Left hindlimb (tissue), 1 donor: ENCODE data around the gene P2RX2.

ENCODE experiments used
- DNase-seq: peaks from one replicate; pipeline ENCODE4 v3.0.0-alpha.2; 2018

Gene P2RX2

DNA sequence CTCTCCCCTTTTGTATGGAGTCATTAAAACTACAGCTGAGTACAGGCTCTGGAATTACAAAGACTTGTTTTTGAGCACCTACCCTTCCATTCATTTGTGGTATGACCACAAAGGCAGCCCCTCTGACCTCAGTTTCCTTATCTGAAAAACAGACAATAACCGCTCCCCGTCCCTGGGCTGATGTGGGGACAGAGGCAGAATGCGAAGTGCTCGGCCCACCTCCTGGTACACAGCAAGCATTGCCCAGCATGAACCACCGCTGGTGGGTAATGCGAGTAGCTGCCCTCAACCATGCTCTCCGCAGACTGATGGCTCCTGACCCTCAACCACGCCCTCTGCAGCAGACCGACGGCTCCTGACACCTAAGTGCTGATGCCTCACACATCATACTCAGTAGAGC is 22.4 kb downstream of the P2RX2 start:
- DNase-seq = no peak

DNA sequence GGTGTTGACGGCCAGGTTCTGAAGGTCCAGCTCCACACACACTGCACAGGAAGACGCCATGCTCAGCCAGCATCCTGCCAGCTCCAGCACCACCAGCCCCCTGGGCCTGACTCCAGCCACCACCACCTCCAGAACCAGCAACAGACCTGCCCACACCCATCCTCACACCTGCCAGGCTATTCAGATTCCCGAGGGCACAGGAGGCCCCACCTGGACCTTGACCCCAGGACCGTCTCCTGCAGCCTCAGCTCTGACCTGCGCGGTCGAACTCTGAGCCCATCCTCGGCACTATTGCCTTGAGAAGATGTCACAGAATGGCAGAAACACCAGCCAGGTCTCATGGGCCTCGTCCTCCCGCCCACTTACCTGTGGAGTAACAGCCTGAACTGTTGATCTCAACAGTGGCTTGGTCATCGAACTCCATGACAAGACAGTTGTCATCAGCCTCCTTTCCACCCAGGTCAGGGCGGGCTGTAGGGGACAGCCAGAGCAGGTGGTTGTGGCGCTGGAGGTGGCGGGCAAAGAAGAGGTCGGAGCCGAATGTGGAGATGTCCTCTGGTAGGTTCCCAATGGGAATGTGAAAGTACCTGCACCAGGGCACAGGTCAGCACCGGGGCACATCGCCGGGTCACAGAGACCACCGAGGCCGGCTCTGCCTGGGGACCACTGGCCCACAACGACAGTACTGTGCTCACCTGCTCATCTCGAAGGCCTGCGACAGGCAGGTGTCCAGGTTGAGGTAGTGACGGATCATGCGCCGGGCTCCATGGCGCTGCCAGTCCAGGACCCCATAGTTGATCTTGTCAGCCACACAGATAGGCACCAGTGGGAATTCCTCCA is 23.5 kb downstream of the P2RX2 start:
- no peak for DNase-seq

DNA sequence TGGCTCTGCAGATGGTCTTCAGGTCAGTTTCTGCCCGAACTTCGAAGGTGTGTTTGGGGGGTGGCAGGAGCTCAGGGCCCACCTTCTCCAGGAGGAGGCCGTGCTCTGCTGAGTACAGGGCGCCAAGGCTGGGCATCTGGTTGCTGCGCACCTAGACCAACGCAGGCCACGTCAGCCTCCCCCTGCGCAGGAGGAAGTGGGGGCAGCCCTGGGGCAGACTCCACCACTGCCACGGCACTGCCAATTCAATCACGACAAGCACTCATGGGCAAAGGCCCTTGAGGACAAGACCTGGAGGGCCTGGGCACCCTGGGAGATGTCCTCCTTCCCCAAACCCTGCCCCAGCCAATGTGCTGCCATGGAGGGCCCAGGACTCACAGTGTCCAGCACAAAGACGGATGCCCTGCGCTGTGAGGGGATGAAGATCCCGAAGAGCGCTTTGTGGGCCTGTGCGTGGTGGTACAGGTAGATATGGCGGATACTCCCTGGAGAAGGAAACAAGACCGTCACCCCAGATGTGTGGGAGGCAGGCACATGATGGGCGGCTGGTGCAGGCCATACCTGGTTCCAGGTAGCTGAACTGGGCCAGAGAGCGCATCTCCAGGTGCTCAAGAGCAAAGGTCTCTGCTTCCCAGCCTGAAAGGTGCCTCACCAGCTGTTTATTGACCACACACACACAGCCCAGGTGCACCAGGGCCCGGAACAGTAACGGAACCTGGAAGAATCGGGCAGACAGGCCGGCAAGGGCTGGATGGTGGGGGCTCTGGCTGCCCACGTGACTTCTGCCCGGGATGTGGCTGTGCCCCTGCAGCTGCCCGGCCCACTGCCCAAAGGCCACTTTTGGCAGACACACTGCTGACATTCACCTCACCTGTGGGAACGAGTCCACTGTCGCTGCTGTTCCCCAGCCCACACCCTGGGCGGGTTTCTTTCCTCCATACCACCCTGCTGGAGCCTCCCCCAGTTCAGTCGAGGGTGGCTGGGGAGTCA is 24.6 kb downstream of the P2RX2 start:
- DNase-seq = no peak

DNA sequence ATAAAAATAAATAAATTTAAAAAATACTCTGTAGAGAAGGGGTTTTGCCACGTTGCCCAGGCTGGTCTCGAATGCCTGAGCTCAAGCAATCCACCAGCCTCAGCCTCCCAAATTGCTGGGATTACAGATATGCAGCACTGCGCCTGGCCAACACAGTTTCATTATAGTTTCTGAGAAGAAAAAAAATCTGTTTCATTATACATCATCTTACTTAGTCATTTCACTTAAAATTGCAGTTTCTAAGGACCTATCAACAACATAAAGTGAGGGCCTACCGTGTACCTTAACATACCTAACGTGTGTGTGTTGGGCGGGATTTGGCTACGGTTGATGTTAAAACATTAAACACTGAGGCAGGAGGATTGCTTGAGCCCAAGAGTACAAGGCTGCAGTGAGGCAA is 28.3 kb downstream of the P2RX2 start:
- no peak for DNase-seq

DNA sequence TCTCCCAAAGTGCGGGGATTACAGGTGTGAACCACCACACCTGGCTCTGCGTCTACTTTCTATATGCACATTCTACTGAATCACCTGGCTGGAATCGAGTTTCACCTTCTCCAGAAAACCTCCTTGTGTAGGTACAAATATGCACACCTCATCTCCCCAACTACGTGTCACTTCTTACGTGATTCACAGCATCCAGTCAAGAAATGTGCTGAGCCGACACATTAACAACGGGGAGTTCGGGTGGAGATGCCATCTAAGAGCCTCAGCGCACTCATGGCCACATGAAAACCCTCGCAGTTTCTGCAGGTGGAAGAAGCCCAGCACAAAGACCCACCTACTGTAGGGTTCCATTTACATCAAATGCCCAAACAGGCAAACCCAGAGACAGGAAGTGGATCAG is 29.3 kb downstream of the P2RX2 start:
- no peak for DNase-seq

DNA sequence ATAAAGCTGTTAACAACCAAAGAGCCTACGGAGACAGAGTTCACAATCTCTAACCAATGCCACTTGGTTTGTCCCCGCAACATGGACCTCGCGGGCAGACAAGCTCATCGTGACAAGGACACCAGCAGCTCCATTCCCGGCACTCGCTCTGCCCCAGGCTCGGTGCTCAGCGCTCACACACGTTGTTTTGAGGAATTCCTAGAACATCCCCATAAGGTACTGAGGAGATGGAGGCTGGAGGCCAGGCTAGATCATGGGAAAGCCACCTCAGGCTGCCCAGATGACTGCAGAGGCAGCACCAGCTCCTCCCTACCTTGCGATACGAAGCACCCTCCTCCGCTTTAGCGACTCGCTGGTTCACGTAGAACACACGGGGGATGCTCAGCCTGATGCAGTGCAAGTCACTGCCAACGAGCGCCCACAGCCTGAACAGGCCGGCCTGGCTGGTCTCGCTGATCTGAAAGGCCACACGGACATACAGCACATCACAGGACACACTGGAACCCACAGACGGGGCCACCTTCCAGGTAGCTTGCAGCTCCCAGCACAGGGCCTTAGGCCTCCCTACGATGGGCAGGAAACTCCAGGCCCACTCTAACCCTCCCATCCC is 30.1 kb downstream of the P2RX2 start:
- no peak for DNase-seq

DNA sequence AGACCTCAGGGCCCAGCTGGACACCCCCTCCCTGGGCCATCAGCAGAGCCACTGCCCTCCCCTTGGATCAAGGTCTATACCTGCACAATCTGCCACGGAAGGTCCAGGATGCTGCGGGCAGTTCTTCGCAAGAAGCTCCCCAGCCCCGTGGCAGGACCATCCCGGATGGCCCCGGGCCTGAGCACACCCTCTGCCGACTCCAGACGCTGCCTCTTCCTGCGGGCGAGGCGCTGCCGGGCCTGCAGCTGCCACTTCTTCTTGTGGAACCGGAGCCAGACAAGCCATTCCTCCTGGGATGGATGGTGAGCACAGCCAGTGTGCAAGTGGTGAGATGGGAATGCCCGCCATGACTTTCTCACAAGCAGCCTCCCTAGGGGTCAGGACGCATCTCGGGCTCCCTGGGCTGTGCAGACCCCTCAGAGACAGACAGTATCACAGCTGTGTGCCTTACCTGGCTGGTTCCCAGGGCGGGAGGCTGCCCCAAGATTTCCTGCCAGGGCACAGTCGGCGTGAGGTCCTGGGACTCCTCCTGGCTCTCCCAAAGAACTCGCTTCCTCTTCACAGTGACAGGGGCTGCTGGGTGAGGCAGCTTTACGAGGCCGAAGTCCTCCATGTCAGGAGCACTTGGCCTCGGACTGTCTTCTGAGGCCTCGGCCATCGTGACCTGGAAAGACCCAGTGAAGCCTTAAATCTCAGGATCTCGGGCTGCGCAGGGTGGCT is 30.8 kb downstream of the P2RX2 start:
- no peak for DNase-seq

DNA sequence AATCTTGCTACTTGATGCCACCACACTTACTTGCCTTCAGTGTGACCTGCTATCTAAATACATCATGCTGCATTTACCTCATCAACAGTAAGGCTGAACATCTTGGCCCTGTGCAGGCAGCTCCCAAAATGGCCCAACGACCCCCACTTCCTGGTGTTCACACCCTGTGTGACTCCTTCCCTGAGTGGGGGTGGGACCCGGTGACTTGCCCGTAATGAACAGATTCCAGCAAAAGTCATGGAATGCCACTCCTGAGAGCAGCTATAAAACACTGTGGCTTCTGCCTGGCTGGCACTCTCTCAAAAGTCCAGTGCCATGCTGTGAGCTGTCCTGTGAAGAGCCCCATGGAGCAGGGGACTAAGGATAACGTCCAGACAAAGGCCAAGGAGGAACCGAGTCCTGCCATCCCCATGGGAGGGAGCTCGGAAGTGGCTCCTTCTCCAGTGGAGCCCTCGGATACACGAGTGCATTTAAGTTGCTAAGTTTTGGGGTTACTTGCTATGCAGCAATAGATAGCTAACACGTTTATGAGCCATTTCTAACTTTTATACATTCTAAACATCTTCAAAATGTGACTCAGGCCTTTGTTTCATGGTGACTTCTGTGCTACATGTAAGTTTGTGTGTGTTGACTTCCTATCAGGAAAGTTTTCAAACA is 33.0 kb downstream of the P2RX2 start:
- no peak for DNase-seq

DNA sequence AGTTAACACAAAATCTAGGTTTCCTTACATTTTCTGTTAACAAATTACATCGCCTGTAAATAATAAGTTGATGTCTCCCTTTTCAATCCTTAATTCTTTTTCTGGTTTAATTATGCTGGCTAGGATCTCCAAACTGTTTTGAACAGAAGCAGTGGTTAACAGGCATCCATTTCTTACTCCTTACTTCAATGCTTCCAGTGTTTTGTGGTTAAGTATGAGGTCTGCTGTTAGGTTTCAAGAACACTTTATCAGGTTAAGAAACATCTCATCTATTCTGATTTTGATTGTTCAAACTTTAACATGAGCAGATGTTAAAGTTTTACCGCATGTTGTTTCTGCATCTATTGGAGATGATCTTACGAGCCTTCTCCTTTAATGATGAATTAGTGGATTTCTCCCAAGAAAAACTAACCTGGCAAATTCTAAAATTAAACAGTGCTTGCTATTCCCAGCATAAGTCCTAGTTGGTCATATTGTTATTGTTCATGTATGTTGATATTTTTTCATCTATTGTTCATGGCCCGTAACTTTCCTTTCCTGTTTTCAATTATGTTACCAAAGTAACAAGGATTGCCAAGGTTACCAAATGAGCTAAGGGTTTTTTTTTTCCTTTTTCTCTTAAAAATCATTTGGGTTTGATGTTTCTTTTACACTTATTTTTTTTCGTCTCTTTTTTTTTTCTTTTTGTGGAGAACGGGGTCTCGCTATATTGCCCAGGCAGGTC is 35.2 kb downstream of the P2RX2 start:
- no peak for DNase-seq

DNA sequence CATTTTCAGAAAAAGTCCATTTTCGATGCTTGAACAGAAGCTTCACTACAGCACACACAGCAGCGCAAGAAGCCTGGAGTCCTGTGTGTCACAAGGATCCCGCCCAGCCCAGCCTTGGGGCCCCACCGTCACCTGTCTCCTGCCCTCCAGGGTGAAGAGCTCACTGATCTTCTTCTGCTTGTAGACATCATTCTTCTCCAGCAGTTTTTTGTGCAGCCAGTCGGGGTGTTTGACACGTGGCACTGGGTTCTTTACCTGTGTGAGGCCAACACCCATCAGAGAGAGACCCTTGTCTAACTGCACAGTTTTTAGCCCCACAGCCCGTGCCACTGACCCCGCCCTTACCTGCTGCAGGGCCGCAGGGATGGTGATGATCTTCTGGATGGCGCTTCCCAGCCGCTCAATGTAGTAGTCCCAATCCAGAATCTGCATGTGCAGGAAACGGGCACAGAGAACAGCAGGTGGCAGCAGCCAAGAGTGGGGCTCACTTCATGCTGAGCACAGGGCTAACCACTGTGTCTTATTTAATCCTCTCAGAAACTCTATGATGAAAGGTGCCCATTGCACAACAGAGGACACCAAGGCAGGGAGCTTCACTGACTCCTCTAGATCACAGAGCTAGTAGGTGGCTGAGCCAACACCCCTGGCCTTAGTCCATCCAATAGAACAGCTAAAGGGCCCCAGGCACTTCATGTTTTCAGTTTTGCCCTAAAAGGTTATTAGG is 38.6 kb downstream of the P2RX2 start:
- no peak for DNase-seq

DNA sequence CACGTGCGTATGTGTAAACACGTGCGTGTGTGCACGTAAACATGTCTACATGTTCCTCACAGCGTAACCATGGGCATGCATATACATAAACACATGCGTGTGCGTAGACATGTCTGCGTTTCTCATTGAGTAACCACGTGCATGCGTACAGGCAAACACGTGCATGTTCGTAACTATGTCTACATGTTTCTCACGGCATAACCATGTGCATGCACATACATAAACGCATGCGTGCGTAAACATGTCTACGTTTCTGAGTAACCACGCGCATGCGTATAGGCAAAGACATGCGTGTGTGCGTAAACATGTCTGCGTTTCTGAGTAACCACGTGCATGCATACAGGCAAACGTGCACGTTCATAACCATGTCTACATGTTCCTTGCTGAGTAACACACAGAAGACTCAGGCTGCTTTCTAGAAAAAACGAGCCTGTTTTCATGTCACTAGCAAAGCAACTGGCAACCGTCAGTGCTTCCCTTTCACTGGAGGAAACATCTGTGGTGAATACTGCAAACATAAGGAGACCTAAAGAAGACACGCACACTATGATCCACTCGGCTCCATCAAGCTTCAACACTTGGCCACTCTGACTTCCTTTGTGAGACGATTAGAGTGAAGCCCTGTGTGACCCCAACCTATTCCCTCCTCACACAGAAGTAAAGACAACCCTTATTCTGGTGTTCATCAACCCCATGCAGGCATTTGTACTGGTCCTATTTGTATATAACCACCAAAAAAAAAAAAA is 39.7 kb downstream of the P2RX2 start:
- DNase-seq = no peak

DNA sequence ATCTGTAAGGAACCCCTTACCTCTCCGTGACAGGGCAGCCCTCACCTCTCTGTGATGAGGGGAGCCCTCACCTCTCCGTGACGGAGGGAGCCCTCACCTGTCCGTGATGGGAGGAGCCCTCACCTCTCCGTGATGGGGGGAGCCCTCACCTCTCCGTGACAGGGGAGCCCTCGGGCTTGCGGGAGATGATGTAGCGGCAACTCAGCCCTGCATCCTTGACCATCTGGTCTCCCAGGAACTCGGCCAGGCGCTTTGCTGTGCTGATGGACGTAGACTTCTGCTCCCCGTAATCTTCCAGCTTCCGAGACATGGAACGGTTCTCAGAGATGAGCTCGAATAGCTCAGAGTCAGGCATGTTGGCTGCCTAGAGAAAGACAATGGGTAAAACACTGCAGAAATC is 40.6 kb downstream of the P2RX2 start:
- DNase-seq = no peak

DNA sequence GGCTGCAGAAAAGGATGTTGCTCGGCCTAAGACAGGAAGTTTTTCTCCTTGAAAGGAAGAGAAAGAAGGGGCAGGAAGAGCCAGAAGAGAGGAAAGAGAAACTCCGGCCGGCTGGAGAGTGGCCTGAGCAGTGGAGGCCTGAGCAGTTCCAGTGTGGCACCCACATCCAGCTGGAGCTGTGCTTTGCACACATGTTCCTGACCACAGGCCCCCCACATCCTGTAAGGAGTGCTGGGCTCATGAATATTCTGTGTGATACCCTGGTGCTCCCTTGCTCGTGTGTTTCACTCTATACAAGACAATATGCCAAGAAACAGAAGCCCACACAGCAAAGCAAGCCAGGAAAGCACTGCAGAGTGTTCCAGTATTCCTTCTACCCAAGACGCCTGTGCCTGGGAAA is 41.5 kb downstream of the P2RX2 start:
- DNase-seq = no peak

DNA sequence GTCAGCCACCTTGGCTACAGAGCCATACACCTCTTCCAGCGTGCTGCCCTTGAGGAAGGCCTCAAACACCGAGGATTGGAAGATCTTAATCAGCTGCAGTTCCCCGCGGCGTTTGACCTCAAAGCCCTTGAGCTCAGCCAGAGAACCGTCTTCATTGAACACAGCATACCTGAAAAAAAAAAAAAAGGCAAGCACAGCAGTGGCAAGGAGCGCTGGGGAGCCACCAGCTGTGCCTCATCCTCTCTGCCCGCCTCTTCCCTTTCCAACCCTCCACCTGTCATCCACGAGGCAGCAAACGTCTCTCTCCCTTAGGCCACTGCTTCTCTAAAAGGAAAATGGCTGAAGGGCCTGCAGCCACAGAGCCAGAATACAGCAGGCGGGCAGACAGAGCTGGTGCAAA is 42.4 kb downstream of the P2RX2 start:
- no peak for DNase-seq

DNA sequence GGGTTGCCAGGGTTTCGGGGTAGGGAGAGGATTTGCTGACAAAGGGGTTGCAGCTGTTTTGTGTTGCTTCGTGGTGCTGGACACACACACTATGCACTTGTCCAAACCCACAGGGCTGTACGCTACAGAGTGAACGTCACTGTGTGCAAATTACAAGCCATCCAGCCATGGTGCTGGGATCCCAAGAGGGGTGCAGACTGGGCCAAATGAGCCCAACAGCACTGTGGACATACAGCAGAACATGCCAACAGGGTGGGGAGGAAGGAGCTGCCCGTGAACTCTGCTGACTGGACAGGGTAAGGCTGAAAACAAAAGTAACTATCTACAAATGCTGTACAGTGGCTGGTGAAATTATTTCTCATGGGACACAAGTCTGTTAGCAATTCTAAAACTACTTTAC is 43.4 kb downstream of the P2RX2 start:
- no peak for DNase-seq

DNA sequence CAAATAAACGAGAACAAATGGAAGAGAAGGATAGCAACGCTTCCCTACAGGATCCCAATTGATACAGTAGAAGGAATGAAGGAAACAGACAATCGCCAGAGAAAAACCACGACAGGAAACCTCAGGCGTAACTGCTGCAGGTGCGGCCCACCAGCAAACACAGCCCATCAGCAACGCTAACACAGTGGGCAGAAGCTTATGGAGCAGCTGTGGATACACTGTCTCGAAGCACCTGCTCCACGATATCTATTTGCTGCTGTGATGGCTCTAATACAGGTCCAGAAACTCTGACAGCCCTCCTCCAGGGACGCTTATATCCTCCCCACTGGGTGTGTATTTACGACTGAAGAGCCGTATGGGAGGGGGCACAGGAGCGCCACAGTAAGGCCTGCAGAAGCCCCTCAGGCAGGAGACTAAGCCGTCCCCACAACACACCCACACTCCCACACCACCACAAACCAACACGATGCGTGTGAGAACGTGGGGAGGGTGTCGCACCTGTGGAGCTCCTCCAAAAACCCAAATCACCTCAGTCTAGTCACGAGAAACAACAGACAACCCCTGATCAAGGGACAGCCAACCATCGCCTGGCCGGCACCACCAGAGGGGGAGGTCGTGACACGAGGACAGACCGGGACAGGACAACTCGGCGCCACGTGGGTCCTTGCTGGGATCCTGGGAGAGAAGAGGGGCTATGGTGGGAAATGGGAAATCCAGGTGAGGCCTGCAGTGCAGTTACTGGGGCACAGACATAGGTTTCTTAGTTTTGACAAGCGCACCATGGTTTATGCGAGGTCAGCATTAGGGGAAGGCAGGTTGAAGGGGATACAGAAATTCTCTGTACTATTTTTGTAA is 44.6 kb downstream of the P2RX2 start:
- no peak for DNase-seq

DNA sequence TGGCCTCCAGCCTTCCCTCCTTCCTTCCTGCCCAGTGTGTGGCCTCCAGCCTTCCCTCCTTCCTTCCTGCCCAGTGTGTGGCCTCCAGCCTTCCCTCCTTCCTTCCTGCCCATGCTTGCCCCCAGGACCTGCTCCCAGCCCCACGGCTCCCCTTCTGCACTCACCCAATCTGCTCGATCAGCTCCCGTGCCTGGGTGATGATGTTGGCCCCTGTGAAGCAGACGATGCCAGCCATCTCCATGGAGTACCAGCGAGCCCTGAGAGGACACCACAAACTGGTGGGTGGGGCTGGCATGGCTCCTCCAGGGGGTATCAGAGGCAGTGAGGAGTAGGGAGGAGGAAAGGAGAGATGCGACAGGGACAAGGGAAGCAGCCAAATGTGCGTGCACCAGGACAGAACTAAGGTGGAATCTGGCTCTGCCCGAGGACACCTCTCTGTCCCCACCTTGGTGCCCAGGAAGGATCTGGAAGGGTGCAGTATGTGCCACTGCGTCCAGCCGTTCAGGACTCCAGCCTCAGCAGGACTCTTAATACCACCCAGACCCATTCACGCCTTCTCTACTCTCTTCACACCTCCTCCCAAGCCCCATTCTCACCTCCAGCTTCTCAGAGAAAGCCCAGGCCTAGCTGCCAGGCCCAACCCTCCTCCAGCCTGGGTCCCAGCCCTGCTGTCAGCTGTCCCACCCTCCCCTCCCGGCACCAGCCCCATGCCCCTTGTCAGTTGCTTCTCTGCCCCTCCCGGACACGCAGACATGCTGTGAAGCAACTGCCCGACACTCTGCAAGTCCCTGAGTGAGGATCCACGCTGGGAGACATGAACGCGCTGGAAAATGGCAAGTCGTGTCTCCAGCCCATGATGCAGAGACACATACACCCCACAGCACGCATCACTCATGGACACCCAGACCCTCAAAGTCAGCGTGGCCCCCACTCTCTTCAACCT is 45.9 kb downstream of the P2RX2 start:
- no peak for DNase-seq

DNA sequence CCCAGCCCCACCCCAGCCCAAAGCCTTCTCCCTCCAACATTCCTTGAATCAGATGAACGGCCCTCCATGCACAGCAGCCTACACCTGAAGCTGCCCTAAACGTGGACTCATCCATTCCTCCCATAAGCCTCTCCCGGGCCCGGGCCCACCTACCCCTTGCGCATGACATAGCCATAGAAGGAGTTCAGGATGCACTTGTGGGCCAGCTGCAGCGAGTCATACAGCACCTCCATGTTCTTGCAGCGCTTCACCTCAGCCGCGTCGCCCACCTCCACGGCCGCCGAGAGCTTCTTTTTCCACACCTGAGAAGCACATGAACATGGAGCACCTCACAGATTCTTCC is 46.5 kb downstream of the P2RX2 start:
- DNase-seq = no peak
